Astrocyte of the spinal cord (primary cell): ENCODE results near the gene MYO1E.

Source experiments
- DNase-seq: peaks from one replicate; pipeline ENCODE4 v3.0.0; 2011; ENCODE audit warnings: low read depth, low spot score
- H3K4me3 ChIP-seq: 2 replicates; pipeline ENCODE4 v1.5.1; 2011; ENCODE audit warnings: low read depth, mild to moderate bottlenecking, low read length, moderate library complexity
- CTCF ChIP-seq: IDR thresholded peaks from 2 replicates; pipeline ENCODE4 v1.5.1; 2012; ENCODE audit warnings: low read depth, mild to moderate bottlenecking, low read length, inconsistent platforms
- in situ Hi-C: cut with HindIII; loops from 2 replicates; pipeline ENCODE4 v1.10.0; 2017; ENCODE audit warnings: low sequenced_read_pairs

The MYO1E gene

GRCh38 chr15:59276225-59277178 lies 96.2 kb downstream of the MYO1E start:
- no peak for DNase-seq
- TF ChIP-seq CTCF = no peak
- H3K4me3 ChIP-seq = no peak overlapping the region
- in situ Hi-C loops = no loop called here

GRCh38 chr15:59274126-59274970 lies 98.3 kb downstream of the MYO1E start:
- no peak overlapping the region for H3K4me3 ChIP-seq
- DNase-seq = peak; percentile 83
- in situ Hi-C loops = no loop called here
- no peak for TF ChIP-seq CTCF

GRCh38 chr15:59273234-59273633 lies 99.4 kb downstream of the MYO1E start:
- no peak overlapping the region for H3K4me3 ChIP-seq
- TF ChIP-seq CTCF = no peak
- DNase-seq = no peak
- in situ Hi-C loops = no loop called here

- no peak for DNase-seq
- in situ Hi-C loops = no loop called here
- no peak for TF ChIP-seq CTCF
- H3K4me3 ChIP-seq = no peak overlapping the region
Observed at GRCh38 chr15:59271595-59272201, 101.0 kb downstream of the MYO1E start.

- no peak for TF ChIP-seq CTCF
- in situ Hi-C loops = no loop called here
- H3K4me3 ChIP-seq = no peak overlapping the region
- DNase-seq = no peak
Observed at GRCh38 chr15:59268852-59269407, 103.7 kb downstream of the MYO1E start.
